H1 (cell line): Measurements from ENCODE around the gene LPO.

ENCODE experiments used
- SRF ChIP-seq: IDR thresholded peaks from 2 replicates; pipeline ENCODE4 v1.6.1; 2011; ENCODE audit warnings: mild to moderate bottlenecking, low read depth, low read length, moderate library complexity
- TF ChIP-seq, protein P1 (sequence below), 3 experiments: IDR thresholded peaks; 1 replicate in 2 of 3; 2 replicates in 1 of 3; pipeline versions ENCODE4 v1.5.1 to v1.6.1; 2011; ENCODE audit warnings: low read length in 3 of 3, mild to moderate bottlenecking in 3 of 3, inconsistent platforms in 2 of 3, low read depth in 1 of 3, moderate library complexity in 1 of 3; ENCODE audit not compliant: insufficient read depth in 1 of 3; ENCODE audit errors: control extremely low read depth in 1 of 3

GRCh38 chr17:58205936-58206335 is 32.4 kb upstream of the LPO start:
- TF ChIP-seq, protein P1, sequence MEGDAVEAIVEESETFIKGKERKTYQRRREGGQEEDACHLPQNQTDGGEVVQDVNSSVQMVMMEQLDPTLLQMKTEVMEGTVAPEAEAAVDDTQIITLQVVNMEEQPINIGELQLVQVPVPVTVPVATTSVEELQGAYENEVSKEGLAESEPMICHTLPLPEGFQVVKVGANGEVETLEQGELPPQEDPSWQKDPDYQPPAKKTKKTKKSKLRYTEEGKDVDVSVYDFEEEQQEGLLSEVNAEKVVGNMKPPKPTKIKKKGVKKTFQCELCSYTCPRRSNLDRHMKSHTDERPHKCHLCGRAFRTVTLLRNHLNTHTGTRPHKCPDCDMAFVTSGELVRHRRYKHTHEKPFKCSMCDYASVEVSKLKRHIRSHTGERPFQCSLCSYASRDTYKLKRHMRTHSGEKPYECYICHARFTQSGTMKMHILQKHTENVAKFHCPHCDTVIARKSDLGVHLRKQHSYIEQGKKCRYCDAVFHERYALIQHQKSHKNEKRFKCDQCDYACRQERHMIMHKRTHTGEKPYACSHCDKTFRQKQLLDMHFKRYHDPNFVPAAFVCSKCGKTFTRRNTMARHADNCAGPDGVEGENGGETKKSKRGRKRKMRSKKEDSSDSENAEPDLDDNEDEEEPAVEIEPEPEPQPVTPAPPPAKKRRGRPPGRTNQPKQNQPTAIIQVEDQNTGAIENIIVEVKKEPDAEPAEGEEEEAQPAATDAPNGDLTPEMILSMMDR (IDR thresholded peaks at IDR 0.05; ENCODE audit: control extremely low read depth in 1 of 3, insufficient read depth in 1 of 3, low read depth in 1 of 3, low read length in 3 of 3), result no peak
- TF ChIP-seq SRF, result no peak
